Neural cell (in vitro differentiated cells): ENCODE measurements around the gene RABL6.
"Not testable (repeated sequence)": the region's sequence is repeated elsewhere in the genome, so short reads cannot be mapped to it uniquely, and the experiment has no call there.

Source experiments
- CTCF ChIP-seq: fragments of 450-650 bp; IDR thresholded peaks from 2 replicates; pipeline ENCODE4 v1.5.1; 2014; ENCODE audit warnings: antibody characterized with exemption, mild to moderate bottlenecking, moderate library complexity; ENCODE audit not compliant: poor library complexity, severe bottlenecking
- EZH2 ChIP-seq: fragments of 200-600, 300-800 bp; shearing (Covaris generic), sonication (generic); IDR thresholded peaks from 2 replicates; pipeline ENCODE4 v1.6.1; 2014; ENCODE audit warnings: antibody characterized with exemption, low read length, borderline replicate concordance, mild to moderate bottlenecking; ENCODE audit not compliant: insufficient read depth, poor library complexity, severe bottlenecking
- MXI1 ChIP-seq: fragments of 450-650 bp; conservative IDR thresholded peaks from 2 replicates; pipeline ENCODE4 v1.6.1; 2014; ENCODE audit warnings: antibody characterized with exemption, mild to moderate bottlenecking; ENCODE audit not compliant: poor library complexity, severe bottlenecking

- TF ChIP-seq EZH2, MXI1, CTCF: not testable (repeated sequence)
These were observed 75.9 kb downstream of the RABL6 start for GRCh38 chr9:136883670-136884069.
